Amniotic epithelial cell (primary cell): ENCODE measurements around the gene IL19.
"Not testable (repeated sequence)": the region's sequence is repeated elsewhere in the genome, so short reads cannot be mapped to it uniquely, and the experiment has no call there.

ENCODE experiments used
- DNase-seq: peaks from one replicate; pipeline ENCODE4 v3.0.0-alpha.2; 2010; ENCODE audit warnings: low read depth

The IL19 gene

DNA sequence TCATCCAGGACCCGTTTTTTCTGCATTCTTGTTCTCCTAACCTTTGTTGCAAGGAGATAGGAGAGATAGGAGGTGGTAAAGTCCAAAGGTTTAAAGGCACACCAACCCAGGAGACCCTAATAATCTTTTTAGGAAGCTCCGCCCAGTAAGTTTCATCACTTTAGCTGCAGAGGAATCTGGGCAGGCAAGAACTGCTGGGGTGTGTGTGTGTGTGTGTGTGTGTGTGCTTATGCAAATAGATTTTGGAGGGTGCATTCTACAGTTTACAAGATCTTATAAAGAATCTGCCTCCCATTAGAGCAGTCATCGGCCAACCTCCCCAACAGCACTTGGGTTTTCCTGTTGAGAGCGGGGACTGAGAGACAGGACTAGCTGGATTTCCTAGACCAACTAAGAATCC lies 5.7 kb downstream of the IL19 start:
- DNase-seq = no peak

GRCh38 chr1:206778031-206778430 lies 7.5 kb downstream of the IL19 start:
- no peak for DNase-seq

DNA sequence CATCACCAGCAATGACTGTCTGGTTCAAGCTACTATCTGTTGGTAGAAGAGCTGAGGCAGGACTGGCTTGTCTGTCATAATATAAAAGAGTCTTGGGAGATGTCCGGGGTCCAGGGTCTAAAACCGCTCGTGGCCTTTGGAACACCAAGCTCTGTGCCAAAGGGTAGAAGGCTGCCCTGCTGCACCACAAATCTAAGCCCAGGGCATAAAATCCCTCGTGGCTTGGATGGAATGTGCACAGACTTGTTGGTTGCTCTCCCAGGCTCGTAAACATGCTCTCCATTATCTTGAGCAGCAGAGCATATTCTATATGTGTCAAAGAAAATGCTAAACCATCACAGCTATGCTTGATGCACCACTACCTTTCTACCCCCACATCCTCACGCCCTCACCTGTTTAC lies 8.3 kb downstream of the IL19 start:
- DNase-seq = not testable (repeated sequence)

- DNase-seq = no peak
Measured at GRCh38 chr1:206779638-206780037, 9.1 kb downstream of the IL19 start.

DNA sequence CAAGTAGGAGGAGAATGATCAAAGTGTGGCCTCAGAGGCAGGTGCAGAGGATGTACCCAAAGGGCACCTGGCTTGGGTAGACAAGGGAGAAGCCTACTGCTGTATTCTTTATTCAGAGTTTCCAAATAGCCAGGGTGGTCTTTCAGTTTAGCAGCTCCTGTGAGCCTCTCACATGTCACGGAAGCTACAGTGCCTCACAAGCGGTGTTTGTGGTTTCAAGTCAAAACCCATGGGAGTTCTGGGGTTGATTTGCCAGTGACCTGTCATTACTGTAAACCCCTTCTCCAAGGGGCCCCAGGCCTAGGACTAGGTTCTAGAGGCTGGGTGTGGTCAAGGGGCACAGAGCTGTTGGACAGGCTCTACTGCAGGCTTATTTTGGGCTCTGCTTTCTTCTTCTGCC lies 11.9 kb downstream of the IL19 start:
- no peak for DNase-seq

GRCh38 chr1:206783506-206783905 lies 12.9 kb downstream of the IL19 start:
- DNase-seq = no peak

DNA sequence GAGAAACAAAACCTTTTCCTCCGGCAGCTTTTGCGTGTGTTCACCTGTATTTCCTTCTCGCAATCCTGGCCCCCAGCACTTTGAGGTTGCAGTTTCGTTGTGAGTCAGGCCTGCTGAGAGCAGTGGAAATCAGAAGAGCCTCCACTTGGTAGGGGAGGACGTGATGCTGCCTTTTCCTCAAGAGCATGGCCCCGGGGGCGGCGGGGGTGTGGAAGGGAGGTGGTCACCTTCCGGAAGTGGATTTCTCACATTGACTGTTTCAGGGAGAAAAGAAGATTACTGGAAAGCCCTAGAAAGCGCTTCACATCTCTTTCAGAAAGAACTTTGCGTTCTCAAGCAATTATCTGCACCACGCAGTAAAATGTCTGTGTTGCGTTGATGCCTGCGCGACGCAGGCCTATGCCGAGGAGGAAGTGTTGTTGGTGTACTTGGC lies 13.9 kb downstream of the IL19 start:
- no peak for DNase-seq

DNA sequence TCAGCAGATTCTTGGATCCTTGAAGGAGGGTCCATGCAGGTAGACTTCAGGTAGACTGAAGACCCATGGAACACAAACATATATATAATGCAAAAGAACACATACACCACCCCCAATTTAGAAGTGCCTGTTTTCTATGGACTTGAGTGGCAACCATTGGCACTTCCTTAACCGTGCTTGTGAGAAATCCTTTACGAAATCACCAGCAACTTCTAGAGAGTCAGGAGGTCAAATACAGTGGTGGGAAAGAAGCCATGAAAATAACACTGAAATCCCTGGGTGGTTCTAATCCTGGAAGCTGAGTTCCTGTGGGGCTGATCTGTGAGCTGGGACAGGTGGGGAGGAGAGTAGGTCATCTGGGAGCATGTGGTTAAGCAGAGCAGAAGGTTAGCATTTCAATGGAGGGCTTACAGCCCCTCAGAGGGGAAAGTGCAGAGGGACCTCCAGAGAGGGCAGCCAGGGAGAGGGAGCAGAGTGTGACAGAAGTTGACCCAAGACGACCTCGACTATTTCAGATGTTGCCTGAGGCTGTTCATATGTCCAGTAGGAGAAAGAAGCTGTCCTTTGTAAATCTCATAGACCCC lies 14.7 kb downstream of the IL19 start:
- DNase-seq = no peak

DNA sequence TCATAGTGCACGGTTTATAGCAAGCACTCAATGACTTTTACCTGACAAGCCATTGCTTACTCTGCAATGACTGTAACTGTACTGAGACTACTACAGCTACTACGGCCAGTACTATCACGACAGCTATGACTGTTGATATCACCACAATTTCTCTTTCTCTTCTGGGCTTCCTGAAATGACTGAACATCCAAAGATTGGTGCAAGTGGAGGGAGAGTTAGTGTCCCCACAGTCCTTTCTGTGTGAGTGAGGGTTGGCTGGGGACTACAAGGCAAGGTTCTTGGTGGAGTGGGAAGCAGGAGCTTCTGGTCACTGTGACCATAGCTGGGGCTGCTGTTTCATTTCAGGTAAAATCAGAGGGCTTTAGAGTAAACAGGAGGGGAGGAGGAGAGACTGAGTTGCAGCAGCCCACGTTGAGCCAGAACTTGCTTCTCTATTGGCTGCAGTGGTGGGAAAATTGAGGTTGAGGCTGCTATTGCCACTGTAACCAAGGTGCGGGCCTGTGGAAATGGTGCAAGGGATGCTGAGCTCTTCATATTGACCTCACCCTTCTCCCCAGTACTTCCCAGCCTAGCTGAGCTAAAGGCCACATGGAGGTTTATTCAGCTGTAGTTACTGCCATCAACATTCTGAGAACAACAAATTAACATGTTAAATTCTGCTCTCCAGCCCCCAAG lies 15.8 kb downstream of the IL19 start:
- DNase-seq = no peak

- DNase-seq = peak; percentile 57
Measured at GRCh38 chr1:206787891-206788290, 17.3 kb downstream of the IL19 start.

GRCh38 chr1:206788487-206789050 lies 18.0 kb downstream of the IL19 start:
- peak; percentile 91 for DNase-seq

- DNase-seq = no peak
Measured at GRCh38 chr1:206790502-206791250, 20.1 kb downstream of the IL19 start.

- no peak for DNase-seq
Measured at GRCh38 chr1:206792939-206793607, 22.5 kb downstream of the IL19 start.

DNA sequence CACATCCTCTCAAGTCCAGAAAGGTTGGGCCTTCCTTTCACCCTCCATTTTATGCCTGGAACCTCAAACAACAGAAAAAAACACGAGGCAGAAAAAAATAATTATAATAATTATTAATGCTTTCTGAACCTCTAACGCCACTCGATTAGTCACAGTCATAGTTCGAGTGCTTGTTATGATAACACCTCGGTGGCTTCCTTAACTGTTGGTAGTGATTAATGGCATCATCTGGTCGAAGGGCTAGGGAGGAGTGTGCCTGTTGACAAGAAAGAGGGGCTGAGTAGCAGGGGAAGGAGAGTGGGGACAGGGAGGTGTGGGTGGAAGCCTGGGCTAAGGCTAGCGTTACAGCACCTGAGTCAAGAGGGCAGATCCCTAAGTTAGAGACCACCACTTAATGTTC lies 23.0 kb downstream of the IL19 start:
- no peak for DNase-seq

DNA sequence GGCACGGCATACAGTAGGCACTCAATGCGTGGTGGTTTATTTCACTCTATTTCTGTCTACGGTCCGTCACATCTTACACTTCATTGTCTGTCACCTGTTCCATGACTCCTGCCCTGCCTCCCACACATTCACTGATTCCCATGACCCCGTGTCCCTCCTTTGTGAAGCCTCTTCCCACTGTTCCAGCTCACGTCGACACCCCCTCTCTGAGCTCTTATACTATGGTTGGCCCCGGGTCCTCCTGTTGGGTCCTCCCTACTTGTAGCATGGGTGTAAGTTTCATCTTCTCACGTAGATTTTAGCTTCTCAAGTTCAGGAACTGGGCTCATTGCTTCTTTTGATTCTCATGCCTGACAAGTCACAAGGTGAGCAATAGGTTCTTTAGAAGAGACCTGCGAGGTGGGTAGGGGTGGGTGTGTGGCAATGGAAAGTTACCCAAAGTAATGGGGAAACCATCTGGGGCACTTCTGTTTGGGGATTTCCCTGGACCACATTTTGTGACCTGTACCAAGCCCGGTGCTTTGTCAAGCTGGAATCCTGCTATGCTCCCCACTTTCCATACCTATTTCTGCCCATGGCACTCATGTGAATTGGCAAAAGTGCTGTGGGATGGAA lies 23.8 kb downstream of the IL19 start:
- no peak for DNase-seq

- DNase-seq = no peak
Measured at GRCh38 chr1:206796116-206796515, 25.5 kb downstream of the IL19 start.

GRCh38 chr1:206796981-206797402 lies 26.4 kb downstream of the IL19 start:
- peak; percentile 49 for DNase-seq

- DNase-seq = peak; percentile 82
Measured at GRCh38 chr1:206797534-206798383, 27.2 kb downstream of the IL19 start.

- no peak for DNase-seq
Measured at GRCh38 chr1:206798384-206798996, 27.9 kb downstream of the IL19 start.

DNA sequence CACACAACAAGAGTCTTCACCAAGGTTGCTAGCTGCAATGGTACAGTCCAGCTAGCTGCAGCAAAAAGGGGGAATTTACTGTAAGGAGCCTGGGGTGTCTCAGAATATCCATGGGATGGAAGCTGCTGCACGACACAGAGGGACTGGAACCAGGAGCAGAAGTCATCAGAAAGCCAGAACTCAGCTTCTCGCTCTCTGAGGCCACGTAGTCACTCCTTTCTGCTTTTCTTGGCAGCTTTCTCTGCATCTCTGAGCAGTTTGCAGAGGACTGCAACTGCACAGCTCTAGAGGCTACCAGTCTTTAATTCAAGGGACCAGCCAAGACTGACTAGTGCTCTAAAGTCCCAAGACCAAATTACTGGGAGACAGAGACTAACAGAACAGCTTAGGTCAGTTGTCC lies 28.7 kb downstream of the IL19 start:
- no peak for DNase-seq

- DNase-seq = peak; percentile 54
Measured at GRCh38 chr1:206800411-206800810, 29.8 kb downstream of the IL19 start.
